GM21447 (cell line): ENCODE measurements around the gene MCF2L.

Experiments
- ATAC-seq: cut with Tn5 transposase; IDR thresholded peaks from one replicate; pipeline ENCODE4 v1.9.1; 2021; ENCODE audit not compliant: unreplicated experiment

MCF2L gene

GRCh38 chr13:112980434-112980833, 11.4 kb downstream of the MCF2L start:
- no peak for ATAC-seq

- ATAC-seq = no peak
Measured at GRCh38 chr13:112981451-112981850, 12.4 kb downstream of the MCF2L start.

- no peak for ATAC-seq
Measured at GRCh38 chr13:112982281-112983041, 13.4 kb downstream of the MCF2L start.

- ATAC-seq = no peak
Measured at GRCh38 chr13:112983042-112983305, 14.0 kb downstream of the MCF2L start.

DNA sequence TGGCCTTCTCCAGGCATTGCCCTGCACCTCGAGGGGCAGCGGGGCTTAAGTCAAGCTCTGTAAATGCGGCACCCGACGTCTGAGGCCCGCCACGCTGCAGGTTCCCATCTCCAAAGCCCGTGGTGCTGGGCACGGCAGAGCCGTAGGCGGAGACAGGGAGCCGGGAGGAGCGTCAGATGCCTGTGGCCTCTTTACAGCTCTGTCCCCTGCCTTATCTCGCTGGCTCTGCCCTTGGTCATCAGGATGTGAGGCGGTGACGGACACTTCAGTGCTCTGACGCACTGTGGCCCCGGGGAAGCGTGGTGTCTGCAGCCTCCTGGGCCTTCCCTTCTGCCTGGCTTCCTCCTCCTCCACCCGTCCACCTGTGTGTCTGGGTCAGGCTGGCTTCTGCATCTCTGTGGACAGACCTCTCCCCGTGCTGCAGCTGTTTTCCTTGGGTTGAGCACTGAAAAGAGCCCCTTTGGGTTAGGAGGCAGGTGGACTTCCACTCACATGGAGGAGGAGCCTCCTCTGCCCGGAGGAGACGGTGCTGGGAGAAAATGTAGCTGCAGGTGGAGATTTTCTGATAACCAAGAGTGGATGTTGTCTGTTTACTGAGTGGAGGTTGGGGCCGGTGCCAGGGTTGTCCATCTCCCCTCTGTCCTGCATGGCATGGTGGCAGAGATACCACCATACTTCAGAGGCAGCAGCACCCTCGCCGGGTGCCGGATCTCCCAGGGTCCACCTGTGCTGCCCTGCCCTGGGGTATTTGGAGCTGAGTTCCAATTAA, 14.6 kb downstream of the MCF2L start:
- ATAC-seq = no peak

GRCh38 chr13:112984501-112984900, 15.5 kb downstream of the MCF2L start:
- no peak for ATAC-seq

DNA sequence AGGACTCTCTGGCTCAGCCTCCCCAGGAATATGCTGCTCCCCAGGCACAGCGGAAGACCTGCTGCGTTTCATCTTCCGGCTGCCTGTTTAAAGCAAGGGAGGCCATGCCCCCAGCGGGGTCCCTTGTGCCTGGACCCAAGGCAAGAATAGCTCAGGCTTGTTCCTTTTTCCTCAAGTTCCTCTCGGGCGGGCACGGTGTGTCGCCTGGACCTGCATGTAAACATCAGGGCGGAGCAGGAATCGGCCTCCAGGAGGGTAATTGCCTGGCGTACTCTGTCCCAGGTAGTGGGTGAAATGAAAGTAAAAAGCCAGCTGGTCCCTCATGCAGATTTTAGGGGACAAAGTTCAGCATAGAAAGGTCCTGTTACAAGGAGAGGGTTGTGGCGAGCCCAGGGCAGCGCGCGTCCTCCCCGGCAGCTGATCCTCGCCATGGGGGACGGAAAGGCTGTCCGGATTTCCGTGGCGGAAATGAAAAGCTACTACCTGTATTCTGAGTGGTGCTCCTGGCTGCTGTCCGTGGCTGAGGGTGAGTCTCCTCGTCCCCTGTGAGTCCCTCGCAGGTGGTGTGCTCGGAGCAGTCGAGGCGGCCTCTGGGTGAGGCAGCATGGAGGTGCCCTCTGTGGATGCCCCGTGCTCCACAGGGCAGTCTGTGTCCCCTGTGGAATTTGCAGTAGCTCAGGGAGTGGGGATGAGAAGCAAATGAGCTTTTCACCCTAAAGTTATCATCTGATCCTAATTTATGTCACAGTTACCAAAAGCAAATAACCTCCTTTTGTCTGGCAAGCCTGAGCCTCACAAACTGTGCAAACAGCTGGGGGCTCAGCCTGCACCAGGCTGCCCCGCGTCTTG, 16.2 kb downstream of the MCF2L start:
- no peak for ATAC-seq

- ATAC-seq = no peak
Measured at GRCh38 chr13:112985803-112986408, 16.9 kb downstream of the MCF2L start.

GRCh38 chr13:112986470-112986869, 17.5 kb downstream of the MCF2L start:
- no peak for ATAC-seq

- no peak for ATAC-seq
Measured at GRCh38 chr13:112986946-112987681, 18.1 kb downstream of the MCF2L start.

GRCh38 chr13:112987682-112988024, 18.6 kb downstream of the MCF2L start:
- ATAC-seq = no peak

- no peak for ATAC-seq
Measured at GRCh38 chr13:112990783-112991182, 21.8 kb downstream of the MCF2L start.

- ATAC-seq = no peak
Measured at GRCh38 chr13:112991609-112992008, 22.6 kb downstream of the MCF2L start.

GRCh38 chr13:112992931-112993680, 24.1 kb downstream of the MCF2L start:
- no peak for ATAC-seq

DNA sequence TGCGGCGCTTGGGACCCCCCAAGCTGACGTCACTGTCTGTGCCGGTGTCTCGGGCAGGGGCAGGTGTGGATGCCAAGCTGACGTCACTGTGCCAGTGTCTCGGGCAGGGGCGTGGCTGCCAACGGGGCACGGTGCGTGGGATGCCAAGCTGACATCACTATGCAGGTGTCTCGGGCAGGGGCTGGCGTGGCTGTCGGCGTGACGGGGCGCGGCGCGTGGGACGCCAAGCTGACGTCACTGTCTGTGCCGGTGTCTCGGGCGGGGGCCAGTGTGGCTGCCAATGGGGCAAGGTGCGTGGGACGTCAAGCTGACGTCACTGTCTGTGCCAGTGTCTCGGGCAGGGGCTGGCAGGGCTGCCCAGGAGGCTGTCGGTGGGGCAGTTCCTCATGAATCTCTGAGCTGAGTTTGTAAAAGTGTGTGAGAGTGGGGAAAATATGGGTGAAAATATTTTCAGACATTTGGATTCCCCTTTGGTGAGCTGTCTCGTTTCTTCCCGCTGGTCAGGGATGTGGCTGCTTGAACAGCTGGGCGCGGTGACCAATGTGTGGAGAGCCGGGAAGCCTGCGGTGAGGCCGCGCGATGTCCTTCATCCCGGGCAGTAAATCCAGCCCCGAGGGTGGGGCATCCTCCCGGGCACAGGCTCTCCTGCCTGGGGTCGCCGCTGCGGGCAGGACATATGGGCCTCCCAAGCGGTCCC, 25.2 kb downstream of the MCF2L start:
- ATAC-seq = no peak

DNA sequence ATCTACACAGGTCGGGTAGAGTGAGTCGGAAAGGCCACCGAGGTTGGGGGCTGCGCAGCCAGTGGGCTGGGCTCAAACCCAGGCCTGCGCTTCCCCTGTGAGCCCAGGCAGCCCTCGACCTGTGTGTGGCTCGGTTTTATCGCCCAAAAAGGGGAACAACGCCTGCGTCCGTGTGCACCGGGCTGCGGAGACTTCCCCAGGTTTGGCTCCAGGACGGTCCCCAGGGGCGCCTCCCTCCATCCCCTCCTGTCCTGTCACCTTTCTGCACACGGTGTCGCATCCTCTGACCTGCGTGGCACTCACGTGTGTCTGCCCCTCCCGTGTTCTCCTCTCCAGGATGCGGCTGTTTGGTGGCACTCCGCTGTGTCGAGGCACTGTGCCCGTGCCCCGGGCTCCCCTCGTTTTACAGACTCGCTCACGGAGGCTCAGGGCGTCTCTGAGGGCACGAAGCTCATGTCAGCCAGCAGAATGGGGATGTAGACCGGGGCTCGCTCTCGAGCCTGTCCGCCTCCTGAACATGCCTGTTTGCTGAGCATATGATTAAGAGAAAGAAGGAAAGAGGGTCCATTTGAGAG, 25.9 kb downstream of the MCF2L start:
- no peak for ATAC-seq

DNA sequence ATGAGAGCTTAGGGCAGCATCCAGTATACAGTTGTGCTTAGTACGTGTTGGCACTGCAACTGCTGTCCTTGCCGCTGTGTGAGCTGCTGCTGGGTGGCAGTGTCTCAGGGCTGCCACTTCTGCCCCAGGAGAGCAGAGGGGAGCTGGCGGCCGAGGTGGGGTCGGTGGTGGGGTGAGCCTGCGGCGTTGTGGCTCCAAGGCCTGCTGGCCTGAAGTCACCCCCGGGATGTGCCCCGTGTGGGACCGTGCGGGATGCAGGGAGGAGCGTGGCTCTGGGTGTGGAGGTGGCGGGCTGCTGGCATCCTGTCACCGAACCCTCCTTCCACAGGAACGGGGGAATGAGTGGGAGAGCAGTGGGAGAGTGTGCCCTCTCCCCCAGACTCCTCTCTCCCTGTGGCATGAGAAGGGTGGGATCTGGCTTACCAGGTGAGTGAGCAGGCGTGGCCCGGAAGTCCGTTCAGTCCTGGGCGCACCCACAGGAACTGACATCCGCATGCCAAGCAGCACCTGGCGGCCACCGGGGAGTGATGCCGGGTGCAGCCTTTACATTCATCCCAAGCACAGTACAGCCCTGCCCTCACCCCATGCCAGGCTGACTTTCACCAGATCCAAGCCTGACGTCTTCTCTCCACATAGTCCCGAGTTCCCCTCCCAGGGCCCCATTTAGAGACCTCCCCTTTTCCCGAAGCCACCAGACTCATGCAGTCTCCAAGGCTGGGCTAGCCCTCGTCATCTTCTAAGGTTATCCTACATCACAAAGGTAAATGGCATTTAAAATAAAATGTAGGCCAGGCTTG, 26.6 kb downstream of the MCF2L start:
- ATAC-seq = no peak

DNA sequence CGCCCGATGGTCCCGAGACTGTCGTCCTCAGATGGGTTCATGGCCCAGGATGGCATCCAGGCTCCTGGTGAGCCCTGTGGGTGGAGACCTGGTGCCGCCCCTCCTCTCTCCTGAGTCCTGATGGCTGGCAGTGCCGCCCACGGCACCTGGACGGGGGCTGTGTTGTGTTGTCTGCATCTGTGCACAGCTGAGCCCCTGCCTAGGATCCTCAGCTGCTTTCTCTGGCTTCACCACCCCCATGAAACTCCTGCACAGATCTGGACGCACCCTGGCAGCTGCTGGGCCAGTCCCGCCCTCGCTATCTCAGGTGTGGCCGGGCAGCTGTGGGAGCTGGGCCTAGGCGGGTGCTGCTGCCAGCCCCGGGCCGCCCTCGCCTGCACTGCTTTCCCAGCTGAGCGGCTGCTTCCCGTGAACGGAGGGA, 27.7 kb downstream of the MCF2L start:
- no peak for ATAC-seq
